ENCODE results near the gene GSN. TPM values are rescaled to one million over a fixed set of nuclear protein-coding genes. Genes with fewer than 3 reads are reported as not detected.
A peak's percentile ranks its signal among the peaks of the same experiment; 100 is the strongest.

GSN gene
- total and polyA plus RNA-seq, 11 donors: 379 to 2,088 (median 689) TPM

DNA sequence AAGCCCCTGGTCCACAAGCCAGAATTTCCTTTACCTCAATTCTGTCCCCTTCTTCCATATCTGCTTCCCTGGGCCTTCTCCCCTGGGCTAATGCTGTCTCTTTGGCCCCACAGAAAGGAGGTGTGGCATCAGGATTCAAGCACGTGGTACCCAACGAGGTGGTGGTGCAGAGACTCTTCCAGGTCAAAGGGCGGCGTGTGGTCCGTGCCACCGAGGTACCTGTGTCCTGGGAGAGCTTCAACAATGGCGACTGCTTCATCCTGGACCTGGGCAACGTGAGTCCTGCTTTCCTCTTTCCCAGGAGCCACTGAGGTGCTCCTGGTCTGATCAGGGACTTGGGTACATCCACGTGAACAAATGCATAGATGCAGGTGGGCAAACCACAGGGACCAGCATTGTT is 42.6 kb downstream of the GSN start:
- WGBS, 4 donors: 75 to 86% (median 81%) methylated on average over 9 of the region's 9 CpGs

DNA sequence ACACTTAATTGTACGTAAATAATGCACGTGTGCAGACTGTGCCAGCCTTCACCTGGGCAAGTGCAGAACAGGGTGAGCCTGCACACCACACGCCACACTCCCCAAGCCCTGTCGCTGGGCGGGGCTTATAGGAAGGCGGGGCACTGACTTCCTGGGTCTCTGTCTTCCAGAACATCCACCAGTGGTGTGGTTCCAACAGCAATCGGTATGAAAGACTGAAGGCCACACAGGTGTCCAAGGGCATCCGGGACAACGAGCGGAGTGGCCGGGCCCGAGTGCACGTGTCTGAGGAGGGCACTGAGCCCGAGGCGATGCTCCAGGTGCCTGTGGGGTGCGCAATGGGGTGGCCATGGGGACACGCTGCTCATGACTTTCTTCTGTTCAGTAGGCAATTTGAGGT is 44.2 kb downstream of the GSN start:
- WGBS, 4 donors: 88 to 94% (median 90%) methylated on average over 13 to 17 of the region's 17 CpGs
- Histone ChIP-seq H3K36me3 (peaks cover 7 to 100% (median 99%) of the 10 kb centered on the region in 9 donors), H3K27me3 (no peaks in the 10 kb centered on the region), H3K4me1 (peaks cover 0 to 81% (median 16%) of the 10 kb centered on the region in 12 donors), H3K4me3 (no peak overlapping the region), H3K9me3 (no peaks in the 10 kb centered on the region), H3K27ac (peak overlapping the region in 1 of 12 donors; percentile 62)
- intact Hi-C loops (cut with DNase I): loop anchor here in 4 of 10 donors (5.0 to 10.0 kb wide), 4 partner anchors 35 to 97 kb away; partner anchors contain the start of gene GSN (in 2 of the 4)
- DNase-seq (peak in 2 of 5 donors; percentile 18 to 26), ATAC-seq (no peak)
- TF ChIP-seq POLR2A (IDR thresholded peaks at IDR 0.05): no peak
- TF ChIP-seq CTCF (IDR thresholded peaks at IDR 0.05): no peak

More for the DNA sequence above, 42.6 kb downstream of the GSN start:
- no peak overlapping the region for H3K4me3 ChIP-seq
- ATAC-seq (no peak), DNase-seq (peak in 2 of 5 donors; percentile 15 to 23)
- peaks cover 6 to 100% (median 97%) of the 10 kb centered on the region in 9 donors for H3K36me3 ChIP-seq
- H3K4me1 ChIP-seq: peaks cover 0 to 76% (median 9%) of the 10 kb centered on the region in 12 donors
- no peak for TF ChIP-seq POLR2A (IDR thresholded peaks at IDR 0.05)
- no peak for TF ChIP-seq CTCF (IDR thresholded peaks at IDR 0.05)
- H3K27ac ChIP-seq: peak overlapping the region in 1 of 12 donors; percentile 17
- H3K27me3 ChIP-seq: no peaks in the 10 kb centered on the region
- intact Hi-C loops (cut with DNase I): loop anchor here in 4 of 10 donors (5.0 to 10.0 kb wide), 4 partner anchors 33 to 96 kb away; partner anchors contain the start of gene GSN (in 2 of the 4)
- no peaks in the 10 kb centered on the region for H3K9me3 ChIP-seq

DNA sequence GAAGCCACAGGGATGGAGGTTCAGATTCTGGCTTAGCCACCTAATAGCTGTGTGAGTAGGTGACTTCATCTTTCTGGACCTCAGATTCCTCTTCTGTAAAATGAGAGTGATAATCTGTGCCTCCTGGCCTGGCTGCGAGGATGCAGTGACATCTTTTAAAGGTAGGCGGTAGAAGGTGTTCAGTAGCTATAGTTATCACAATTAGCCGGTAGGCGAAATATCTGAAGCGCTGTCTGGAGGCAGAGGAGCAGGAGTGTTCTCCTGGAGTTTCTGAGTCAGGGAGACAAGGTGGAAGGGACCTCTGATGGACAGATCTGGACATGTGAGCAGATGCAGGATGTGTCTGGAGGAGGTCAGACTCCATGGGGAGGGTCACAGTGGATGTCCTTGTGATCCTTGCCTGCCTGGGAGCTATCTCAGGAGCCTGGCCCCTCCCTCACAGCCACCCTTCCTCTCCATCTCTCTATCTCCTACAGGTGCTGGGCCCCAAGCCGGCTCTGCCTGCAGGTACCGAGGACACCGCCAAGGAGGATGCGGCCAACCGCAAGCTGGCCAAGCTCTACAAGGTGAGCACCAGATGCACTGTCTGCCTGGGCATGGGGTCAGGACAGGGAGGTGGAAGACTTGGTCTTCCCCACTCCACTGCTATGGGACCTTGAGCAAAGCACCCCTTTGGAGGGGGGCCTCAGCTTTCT is 45.6 kb downstream of the GSN start:
- ATAC-seq (no peak), DNase-seq (peak in 1 of 5 donors; percentile 27)
- H3K27me3 ChIP-seq: no peaks in the 10 kb centered on the region
- 94 to 100% (median 96%) methylated on average over 10 of the region's 10 CpGs for WGBS, 4 donors
- H3K4me3 ChIP-seq: no peak overlapping the region
- peaks cover 10 to 100% (median 99%) of the 10 kb centered on the region in 9 donors for H3K36me3 ChIP-seq
- H3K9me3 ChIP-seq: no peaks in the 10 kb centered on the region
- intact Hi-C loops (cut with DNase I): loop anchor here in 4 of 10 donors (5.0 to 10.0 kb wide), 4 partner anchors 36 to 99 kb away; partner anchors contain the start of gene GSN (in 2 of the 4)
- TF ChIP-seq CTCF (IDR thresholded peaks at IDR 0.05) (no peak), POLR2A (IDR thresholded peaks at IDR 0.05) (no peak)
- H3K27ac ChIP-seq: peak overlapping the region in 1 of 12 donors; percentile 62
- peaks cover 4 to 88% (median 25%) of the 10 kb centered on the region in 12 donors for H3K4me1 ChIP-seq

- peak in 1 of 5 donors; percentile 17 for DNase-seq
- ATAC-seq: no peak
- H3K4me1 ChIP-seq: peaks cover 4 to 81% (median 40%) of the 10 kb centered on the region in 12 donors
Measured at GRCh38 chr9:121316378-121316777, 48.4 kb downstream of the GSN start.

More at GRCh38 chr9:121316378-121316777, 48.4 kb downstream of the GSN start:
- no peaks in the 10 kb centered on the region for H3K27me3 ChIP-seq
- TF ChIP-seq POLR2A (IDR thresholded peaks at IDR 0.05) (no peak), CTCF (IDR thresholded peaks at IDR 0.05) (no peak)
- H3K36me3 ChIP-seq: peaks cover 9 to 100% (median 95%) of the 10 kb centered on the region in 9 donors
- no peak overlapping the region for H3K4me3 ChIP-seq
- 91 to 96% (median 95%) methylated on average over 6 of the region's 6 CpGs for whole genome bisulfite sequencing, 4 donors
- no peaks in the 10 kb centered on the region for H3K9me3 ChIP-seq
- intact Hi-C loops (cut with DNase I): loop anchor here in 9 of 10 donors (5.0 to 10.0 kb wide), 7 partner anchors 34 to 104 kb away; partner anchors contain the start of gene GSN (in 3 of the 9)
- peak overlapping the region in 5 of 12 donors; percentile 47 to 98 (median 93) for H3K27ac ChIP-seq

Measured in heart left ventricle (tissue), 16 donors.